ENCODE results near the gene DUSP16. TPM values are rescaled to one million over a fixed set of nuclear protein-coding genes. Genes with fewer than 3 reads are reported as not detected.

DUSP16 gene
- total RNA-seq, 1 donor from 2014 or later = 52.1 TPM

DNA sequence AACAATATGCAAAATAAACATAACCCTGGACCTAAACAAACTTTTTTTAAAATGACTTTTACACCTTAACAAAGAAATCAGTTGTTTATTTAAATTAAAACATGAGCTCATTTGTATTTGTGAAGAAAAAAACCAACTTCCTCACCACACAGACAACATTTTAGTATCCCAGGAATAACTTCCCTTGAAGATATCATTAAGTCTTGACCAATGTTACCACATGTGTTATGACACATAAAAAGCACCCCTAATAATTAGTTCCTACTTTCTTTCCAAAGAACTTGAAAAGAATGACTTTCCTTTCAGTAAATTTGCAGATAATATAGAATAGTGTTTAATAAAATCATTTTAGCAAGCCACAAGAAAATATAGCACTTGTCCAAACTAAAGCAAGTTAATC, 42.4 kb downstream of the DUSP16 start:
- peak overlapping the region; percentile 3 for H3K4me3 Mint-ChIP-seq
- TF ChIP-seq, protein P1, sequence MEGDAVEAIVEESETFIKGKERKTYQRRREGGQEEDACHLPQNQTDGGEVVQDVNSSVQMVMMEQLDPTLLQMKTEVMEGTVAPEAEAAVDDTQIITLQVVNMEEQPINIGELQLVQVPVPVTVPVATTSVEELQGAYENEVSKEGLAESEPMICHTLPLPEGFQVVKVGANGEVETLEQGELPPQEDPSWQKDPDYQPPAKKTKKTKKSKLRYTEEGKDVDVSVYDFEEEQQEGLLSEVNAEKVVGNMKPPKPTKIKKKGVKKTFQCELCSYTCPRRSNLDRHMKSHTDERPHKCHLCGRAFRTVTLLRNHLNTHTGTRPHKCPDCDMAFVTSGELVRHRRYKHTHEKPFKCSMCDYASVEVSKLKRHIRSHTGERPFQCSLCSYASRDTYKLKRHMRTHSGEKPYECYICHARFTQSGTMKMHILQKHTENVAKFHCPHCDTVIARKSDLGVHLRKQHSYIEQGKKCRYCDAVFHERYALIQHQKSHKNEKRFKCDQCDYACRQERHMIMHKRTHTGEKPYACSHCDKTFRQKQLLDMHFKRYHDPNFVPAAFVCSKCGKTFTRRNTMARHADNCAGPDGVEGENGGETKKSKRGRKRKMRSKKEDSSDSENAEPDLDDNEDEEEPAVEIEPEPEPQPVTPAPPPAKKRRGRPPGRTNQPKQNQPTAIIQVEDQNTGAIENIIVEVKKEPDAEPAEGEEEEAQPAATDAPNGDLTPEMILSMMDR (conservative IDR thresholded peaks at IDR 0.05) = no peak
- peak overlapping the region; percentile 82 for H3K27ac Mint-ChIP-seq

DNA sequence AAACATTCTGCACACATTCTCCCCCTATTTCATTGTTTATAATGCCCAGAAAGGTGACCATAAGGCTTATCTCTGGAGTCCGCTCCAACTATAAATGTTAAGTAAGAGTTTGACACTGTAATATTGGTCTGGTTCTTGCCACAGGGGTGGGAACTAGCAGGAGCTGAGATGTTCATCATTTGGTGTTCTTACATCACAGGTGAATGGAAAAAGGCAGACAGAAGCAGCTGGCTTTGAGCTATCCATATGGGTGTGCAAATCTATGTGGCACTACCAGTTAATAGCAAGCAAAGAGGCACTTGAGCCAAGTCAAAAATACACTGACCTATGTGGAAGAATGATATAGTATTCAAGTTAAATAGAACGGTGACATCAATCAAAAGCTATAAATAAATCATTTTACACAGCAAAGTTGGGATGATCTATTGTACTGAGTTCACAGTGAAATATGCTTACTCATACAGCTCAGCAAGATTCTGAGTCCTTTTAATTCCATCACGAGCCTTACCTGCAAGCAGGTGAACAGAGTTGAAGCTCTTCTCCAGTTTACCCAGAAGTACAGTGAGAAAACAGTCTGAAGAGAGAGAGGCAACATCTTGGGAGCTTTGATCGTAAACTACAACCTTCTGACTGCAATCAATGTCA, 43.2 kb downstream of the DUSP16 start:
- TF ChIP-seq, protein P1 (conservative IDR thresholded peaks at IDR 0.05) = no peak
- H3K27ac Mint-ChIP-seq = peak overlapping the region; percentile 82
- H3K4me1 Mint-ChIP-seq (ENCODE audit: unreplicated experiment) = peaks cover 13% of the 10 kb centered on the region

More for the DNA sequence above, 42.4 kb downstream of the DUSP16 start:
- no peaks in the 10 kb centered on the region for H3K9me3 Mint-ChIP-seq
- no peaks in the 10 kb centered on the region for H3K27me3 Mint-ChIP-seq
- H3K36me3 Mint-ChIP-seq = peaks cover 51% of the 10 kb centered on the region
- peaks cover 13% of the 10 kb centered on the region for H3K4me1 Mint-ChIP-seq (ENCODE audit: unreplicated experiment)
- DNase-seq (ENCODE audit: extremely low spot score, unreplicated experiment) = no peak

DNA sequence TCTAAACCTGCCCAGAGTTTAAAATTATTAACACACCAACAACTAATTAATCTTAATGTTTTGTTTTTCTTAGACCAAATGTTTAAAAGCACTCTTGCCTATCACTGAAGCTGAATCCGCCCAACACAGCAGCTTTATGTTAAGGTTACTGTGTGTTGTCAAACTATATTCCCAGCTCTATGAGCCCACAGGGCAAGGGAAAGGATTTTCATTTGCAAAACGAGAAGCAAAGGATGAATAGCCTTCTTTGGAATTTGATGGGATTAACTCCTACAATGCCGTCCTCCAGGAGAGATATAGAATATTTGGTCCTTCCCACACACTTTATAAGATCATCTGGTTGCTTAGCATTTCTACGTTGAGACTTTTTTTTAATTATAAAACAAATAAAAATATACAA, 43.7 kb downstream of the DUSP16 start:
- Mint-ChIP-seq H3K4me3 (no peak overlapping the region), H3K27me3 (no peaks in the 10 kb centered on the region), H3K9me3 (no peaks in the 10 kb centered on the region), H3K4me1 (ENCODE audit: unreplicated experiment) (peaks cover 13% of the 10 kb centered on the region), H3K36me3 (peaks cover 58% of the 10 kb centered on the region), H3K27ac (peak overlapping the region; percentile 82)
- no peak for DNase-seq (ENCODE audit: extremely low spot score, unreplicated experiment)
- TF ChIP-seq, protein P1 (conservative IDR thresholded peaks at IDR 0.05) = no peak

More for the DNA sequence above, 43.2 kb downstream of the DUSP16 start:
- no peaks in the 10 kb centered on the region for H3K27me3 Mint-ChIP-seq
- peak overlapping the region; percentile 45 for H3K4me3 Mint-ChIP-seq
- no peak for DNase-seq (ENCODE audit: extremely low spot score, unreplicated experiment)
- peaks cover 54% of the 10 kb centered on the region for H3K36me3 Mint-ChIP-seq
- no peaks in the 10 kb centered on the region for H3K9me3 Mint-ChIP-seq

DNA sequence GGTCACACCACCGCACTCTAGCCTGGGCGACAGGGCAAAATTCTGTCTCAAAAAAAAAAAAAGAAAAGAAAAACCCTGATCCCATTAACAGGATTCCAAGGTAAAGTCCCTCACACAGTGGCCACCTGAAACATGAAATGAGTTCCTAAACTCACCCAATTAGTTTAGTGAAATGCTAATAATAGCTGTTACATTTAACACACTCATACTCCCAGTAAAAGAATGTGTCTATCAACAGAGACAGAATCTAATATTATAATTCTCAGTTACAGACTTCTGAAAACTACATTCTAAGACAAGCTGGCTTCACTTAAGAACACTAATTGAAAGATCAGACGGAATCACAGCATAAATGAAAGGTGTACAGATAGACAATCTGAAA, 44.2 kb downstream of the DUSP16 start:
- TF ChIP-seq, protein P1 (conservative IDR thresholded peaks at IDR 0.05) = no peak
- Mint-ChIP-seq H3K4me3 (no peak overlapping the region), H3K4me1 (ENCODE audit: unreplicated experiment) (peaks cover 13% of the 10 kb centered on the region), H3K9me3 (no peaks in the 10 kb centered on the region), H3K27me3 (no peaks in the 10 kb centered on the region), H3K36me3 (peaks cover 63% of the 10 kb centered on the region), H3K27ac (peak overlapping the region; percentile 82)
- DNase-seq (ENCODE audit: extremely low spot score, unreplicated experiment) = no peak

DNA sequence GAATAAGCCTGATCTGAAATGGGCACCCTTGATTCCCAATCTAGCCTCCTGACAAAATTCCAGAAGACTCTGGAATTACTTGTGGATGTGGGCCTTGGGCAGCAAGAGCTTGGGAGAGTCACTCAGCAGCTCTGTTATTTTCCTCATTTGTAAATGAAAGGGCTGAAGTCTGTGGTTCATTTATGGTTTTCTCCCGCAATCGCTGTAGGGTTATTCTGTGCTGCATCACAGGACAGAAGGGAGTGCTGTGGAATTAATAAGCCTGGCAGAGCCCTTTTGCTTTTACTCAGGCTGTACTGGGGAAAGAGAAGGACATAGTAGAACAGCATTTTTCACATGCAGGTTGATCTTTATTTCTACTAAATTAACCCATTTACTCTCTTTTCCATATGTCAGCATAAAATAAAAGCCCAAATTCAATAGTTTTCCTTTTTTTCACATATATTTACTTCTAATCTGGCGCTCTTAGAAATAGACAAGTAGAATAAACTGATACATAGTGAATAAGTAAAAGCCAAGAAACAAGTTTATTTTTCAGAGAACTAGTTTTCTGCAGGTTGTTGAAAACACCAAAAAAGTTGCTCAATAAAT, 49.2 kb downstream of the DUSP16 start:
- Mint-ChIP-seq H3K9me3 (no peaks in the 10 kb centered on the region), H3K4me3 (no peak overlapping the region), H3K4me1 (ENCODE audit: unreplicated experiment) (peaks cover under 1% of the 10 kb centered on the region), H3K27ac (no peak overlapping the region), H3K36me3 (peaks cover 36% of the 10 kb centered on the region), H3K27me3 (no peaks in the 10 kb centered on the region)
- DNase-seq (ENCODE audit: extremely low spot score, unreplicated experiment) = no peak
- TF ChIP-seq, protein P1 (conservative IDR thresholded peaks at IDR 0.05) = no peak

Data from type B pancreatic cell (in vitro differentiated cells).